ENCODE data around the gene EBF3. TPM values are rescaled to one million over a fixed set of nuclear protein-coding genes. Genes with fewer than 3 reads are reported as not detected.

The EBF3 gene
- total RNA-seq, 1 experiment from 2014 or later: 0.64 TPM

DNA sequence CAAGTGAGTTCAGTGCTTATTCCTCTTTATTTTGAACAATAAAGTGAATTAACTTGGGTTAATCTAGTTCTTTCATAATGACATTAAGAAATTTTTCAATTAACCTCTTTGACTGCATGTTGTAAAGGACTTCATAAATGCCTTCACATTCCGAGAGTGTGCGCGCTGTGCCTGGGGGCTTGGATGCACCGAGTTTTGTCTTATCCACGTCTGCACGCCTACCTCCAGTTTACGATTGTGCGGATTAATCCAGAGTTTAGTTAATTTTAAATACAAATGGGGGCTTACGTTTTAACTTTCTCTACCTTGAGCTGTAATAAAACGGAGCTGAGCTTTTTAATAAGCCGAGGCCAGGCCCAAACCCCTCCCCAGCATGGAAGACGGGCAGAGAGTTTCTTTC is 120.4 kb downstream of the EBF3 start:
- ChIA-PET POLR2A (no interaction called here), CTCF (no interaction called here)
- no peak overlapping the region for H3K27ac ChIP-seq (ENCODE audit: low read length)
- no peaks in the 10 kb centered on the region; the same call in none of the 2 replicates for H3K27me3 ChIP-seq (ENCODE audit: control insufficient read depth, insufficient read depth, low read length)
- no peak for TF ChIP-seq POLR2AphosphoS5 (IDR thresholded peaks at IDR 0.05; ENCODE audit: low read depth, low read length)
- TF ChIP-seq, protein P1, sequence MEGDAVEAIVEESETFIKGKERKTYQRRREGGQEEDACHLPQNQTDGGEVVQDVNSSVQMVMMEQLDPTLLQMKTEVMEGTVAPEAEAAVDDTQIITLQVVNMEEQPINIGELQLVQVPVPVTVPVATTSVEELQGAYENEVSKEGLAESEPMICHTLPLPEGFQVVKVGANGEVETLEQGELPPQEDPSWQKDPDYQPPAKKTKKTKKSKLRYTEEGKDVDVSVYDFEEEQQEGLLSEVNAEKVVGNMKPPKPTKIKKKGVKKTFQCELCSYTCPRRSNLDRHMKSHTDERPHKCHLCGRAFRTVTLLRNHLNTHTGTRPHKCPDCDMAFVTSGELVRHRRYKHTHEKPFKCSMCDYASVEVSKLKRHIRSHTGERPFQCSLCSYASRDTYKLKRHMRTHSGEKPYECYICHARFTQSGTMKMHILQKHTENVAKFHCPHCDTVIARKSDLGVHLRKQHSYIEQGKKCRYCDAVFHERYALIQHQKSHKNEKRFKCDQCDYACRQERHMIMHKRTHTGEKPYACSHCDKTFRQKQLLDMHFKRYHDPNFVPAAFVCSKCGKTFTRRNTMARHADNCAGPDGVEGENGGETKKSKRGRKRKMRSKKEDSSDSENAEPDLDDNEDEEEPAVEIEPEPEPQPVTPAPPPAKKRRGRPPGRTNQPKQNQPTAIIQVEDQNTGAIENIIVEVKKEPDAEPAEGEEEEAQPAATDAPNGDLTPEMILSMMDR (IDR thresholded peaks at IDR 0.05): no peak
- TF ChIP-seq, protein P2, sequence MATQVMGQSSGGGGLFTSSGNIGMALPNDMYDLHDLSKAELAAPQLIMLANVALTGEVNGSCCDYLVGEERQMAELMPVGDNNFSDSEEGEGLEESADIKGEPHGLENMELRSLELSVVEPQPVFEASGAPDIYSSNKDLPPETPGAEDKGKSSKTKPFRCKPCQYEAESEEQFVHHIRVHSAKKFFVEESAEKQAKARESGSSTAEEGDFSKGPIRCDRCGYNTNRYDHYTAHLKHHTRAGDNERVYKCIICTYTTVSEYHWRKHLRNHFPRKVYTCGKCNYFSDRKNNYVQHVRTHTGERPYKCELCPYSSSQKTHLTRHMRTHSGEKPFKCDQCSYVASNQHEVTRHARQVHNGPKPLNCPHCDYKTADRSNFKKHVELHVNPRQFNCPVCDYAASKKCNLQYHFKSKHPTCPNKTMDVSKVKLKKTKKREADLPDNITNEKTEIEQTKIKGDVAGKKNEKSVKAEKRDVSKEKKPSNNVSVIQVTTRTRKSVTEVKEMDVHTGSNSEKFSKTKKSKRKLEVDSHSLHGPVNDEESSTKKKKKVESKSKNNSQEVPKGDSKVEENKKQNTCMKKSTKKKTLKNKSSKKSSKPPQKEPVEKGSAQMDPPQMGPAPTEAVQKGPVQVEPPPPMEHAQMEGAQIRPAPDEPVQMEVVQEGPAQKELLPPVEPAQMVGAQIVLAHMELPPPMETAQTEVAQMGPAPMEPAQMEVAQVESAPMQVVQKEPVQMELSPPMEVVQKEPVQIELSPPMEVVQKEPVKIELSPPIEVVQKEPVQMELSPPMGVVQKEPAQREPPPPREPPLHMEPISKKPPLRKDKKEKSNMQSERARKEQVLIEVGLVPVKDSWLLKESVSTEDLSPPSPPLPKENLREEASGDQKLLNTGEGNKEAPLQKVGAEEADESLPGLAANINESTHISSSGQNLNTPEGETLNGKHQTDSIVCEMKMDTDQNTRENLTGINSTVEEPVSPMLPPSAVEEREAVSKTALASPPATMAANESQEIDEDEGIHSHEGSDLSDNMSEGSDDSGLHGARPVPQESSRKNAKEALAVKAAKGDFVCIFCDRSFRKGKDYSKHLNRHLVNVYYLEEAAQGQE (IDR thresholded peaks at IDR 0.05; ENCODE audit: insufficient read depth in 1 of 2, low read depth in 2 of 2, low read length in 1 of 2): no peak
- TF ChIP-seq TCF7L2 (IDR thresholded peaks at IDR 0.05; ENCODE audit: low read depth, low read length): no peak
- no peak for TF ChIP-seq SIN3A (IDR thresholded peaks at IDR 0.05; ENCODE audit: borderline replicate concordance, insufficient read depth, low read depth, low read length)
- no peak overlapping the region for H3K4me3 ChIP-seq (ENCODE audit: low read depth in 2 of 2, low read length in 2 of 2)
- BruUV-seq (replicated peaks): no TSS peak
- in situ Hi-C loops (cut with HindIII; ENCODE audit: low pct_unique_long_range_greater_than_20kb, low sequenced_read_pairs) (no loop called here), intact Hi-C loops (cut with micrococcal nuclease; ENCODE audit: unreplicated experiment) (no loop called here)
- H3K4me1 ChIP-seq (ENCODE audit: control insufficient read depth, insufficient read depth, low read length): peaks cover 4% of the 10 kb centered on the region; the same call in 1 of the 2 replicates
- ATAC-seq: no peak
- no peaks in the 10 kb centered on the region for H3K9me3 ChIP-seq (ENCODE audit: control insufficient read depth, insufficient read depth, low read depth, low read length)
- no peak for DNase-seq (ENCODE audit: low read depth, low spot score)
- no peaks in the 10 kb centered on the region for H3K36me3 ChIP-seq (ENCODE audit: control insufficient read depth, insufficient read depth, low read length)

DNA sequence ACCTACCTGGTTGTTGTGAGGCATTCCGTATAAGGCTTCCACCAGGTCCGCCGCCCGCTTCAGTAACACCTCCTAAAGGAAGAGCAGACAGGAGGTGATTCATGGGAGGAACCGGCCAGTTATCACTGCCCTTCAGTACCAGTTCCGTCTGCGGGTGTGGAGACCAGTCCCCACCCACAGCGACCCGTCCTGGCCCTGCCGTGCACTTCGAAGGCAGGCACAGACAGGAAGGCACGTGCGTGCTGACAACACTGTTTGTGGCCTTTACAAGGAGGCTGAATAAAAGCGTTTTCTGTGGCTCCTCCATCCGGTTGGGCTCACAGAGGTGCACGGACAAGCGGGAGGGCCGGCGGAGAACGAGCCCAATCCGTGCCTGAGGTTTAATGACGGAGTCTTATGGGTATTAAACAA is 120.9 kb downstream of the EBF3 start:
- DNase-seq (ENCODE audit: low read depth, low spot score) (no peak), ATAC-seq (no peak)
- TF ChIP-seq SIN3A (IDR thresholded peaks at IDR 0.05; ENCODE audit: borderline replicate concordance, insufficient read depth, low read depth, low read length) (no peak), TCF7L2 (IDR thresholded peaks at IDR 0.05; ENCODE audit: low read depth, low read length) (no peak), POLR2AphosphoS5 (IDR thresholded peaks at IDR 0.05; ENCODE audit: low read depth, low read length) (no peak)
- TF ChIP-seq, protein P2 (IDR thresholded peaks at IDR 0.05; ENCODE audit: insufficient read depth in 1 of 2, low read depth in 2 of 2, low read length in 1 of 2): no peak
- TF ChIP-seq, protein P1 (IDR thresholded peaks at IDR 0.05): no peak
- in situ Hi-C loops (cut with HindIII; ENCODE audit: low pct_unique_long_range_greater_than_20kb, low sequenced_read_pairs): no loop called here
- H3K4me1 ChIP-seq (ENCODE audit: control insufficient read depth, insufficient read depth, low read length): peaks cover 4% of the 10 kb centered on the region; the same call in 1 of the 2 replicates
- H3K27ac ChIP-seq (ENCODE audit: low read length): no peak overlapping the region
- CTCF ChIA-PET: no interaction called here
- no TSS peak for BruUV-seq (replicated peaks)
- intact Hi-C loops (cut with micrococcal nuclease; ENCODE audit: unreplicated experiment): no loop called here
- H3K9me3 ChIP-seq (ENCODE audit: control insufficient read depth, insufficient read depth, low read depth, low read length): no peaks in the 10 kb centered on the region
- no peak overlapping the region for H3K4me3 ChIP-seq (ENCODE audit: low read depth in 2 of 2, low read length in 2 of 2)
- H3K27me3 ChIP-seq (ENCODE audit: control insufficient read depth, insufficient read depth, low read length): no peaks in the 10 kb centered on the region; the same call in none of the 2 replicates
- no peaks in the 10 kb centered on the region for H3K36me3 ChIP-seq (ENCODE audit: control insufficient read depth, insufficient read depth, low read length)
- POLR2A ChIA-PET: no interaction called here
